Mammary epithelial cell (primary cell): ENCODE results near the gene KMT2D.

Source experiments
- EZH2 ChIP-seq: IDR thresholded peaks from 2 replicates; pipeline ENCODE4 v1.6.1; 2012; ENCODE audit warnings: low read length, inconsistent platforms, borderline replicate concordance
- TF ChIP-seq, protein P1 (sequence below), 2 donors: IDR thresholded peaks in 1 of 2; conservative IDR thresholded peaks in 1 of 2; 2 replicates each; pipeline ENCODE4 v1.5.1; 2011 to 2012; ENCODE audit warnings: inconsistent platforms in 2 of 2, low read length in 2 of 2, mild to moderate bottlenecking in 2 of 2, control low read depth in 1 of 2, low read depth in 1 of 2; ENCODE audit not compliant: insufficient read depth in 1 of 2; ENCODE audit errors: extremely low read depth in 1 of 2

DNA sequence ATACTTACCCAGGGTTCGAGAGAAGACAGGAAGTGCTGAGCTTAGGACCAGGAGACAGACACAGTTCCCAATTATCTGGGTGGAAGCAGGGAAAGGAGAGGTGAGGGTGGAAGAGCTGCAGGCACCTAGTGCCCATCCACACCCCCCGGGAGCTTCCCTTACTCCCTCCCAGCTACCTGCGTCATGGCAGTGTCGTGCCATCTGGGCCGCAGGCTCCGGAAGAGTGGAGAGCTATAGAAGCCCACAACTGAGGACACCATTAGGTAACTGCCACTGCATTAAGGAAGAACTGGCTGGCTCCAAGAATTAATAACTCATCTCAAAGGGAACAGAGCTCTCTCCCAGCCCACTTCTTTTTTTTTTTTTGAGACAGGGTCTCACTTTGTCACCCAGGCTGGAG lies 39.8 kb upstream of the KMT2D start:
- no peak for TF ChIP-seq EZH2
- TF ChIP-seq, protein P1, sequence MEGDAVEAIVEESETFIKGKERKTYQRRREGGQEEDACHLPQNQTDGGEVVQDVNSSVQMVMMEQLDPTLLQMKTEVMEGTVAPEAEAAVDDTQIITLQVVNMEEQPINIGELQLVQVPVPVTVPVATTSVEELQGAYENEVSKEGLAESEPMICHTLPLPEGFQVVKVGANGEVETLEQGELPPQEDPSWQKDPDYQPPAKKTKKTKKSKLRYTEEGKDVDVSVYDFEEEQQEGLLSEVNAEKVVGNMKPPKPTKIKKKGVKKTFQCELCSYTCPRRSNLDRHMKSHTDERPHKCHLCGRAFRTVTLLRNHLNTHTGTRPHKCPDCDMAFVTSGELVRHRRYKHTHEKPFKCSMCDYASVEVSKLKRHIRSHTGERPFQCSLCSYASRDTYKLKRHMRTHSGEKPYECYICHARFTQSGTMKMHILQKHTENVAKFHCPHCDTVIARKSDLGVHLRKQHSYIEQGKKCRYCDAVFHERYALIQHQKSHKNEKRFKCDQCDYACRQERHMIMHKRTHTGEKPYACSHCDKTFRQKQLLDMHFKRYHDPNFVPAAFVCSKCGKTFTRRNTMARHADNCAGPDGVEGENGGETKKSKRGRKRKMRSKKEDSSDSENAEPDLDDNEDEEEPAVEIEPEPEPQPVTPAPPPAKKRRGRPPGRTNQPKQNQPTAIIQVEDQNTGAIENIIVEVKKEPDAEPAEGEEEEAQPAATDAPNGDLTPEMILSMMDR (conservative IDR thresholded peaks at IDR 0.05 in 1 of 2, IDR thresholded peaks at IDR 0.05 in 1 of 2; ENCODE audit: extremely low read depth in 1 of 2, insufficient read depth in 1 of 2, low read depth in 1 of 2, low read length in 2 of 2) = no peak
